ENCODE measurements around the gene GRWD1.

Gene GRWD1

DNA sequence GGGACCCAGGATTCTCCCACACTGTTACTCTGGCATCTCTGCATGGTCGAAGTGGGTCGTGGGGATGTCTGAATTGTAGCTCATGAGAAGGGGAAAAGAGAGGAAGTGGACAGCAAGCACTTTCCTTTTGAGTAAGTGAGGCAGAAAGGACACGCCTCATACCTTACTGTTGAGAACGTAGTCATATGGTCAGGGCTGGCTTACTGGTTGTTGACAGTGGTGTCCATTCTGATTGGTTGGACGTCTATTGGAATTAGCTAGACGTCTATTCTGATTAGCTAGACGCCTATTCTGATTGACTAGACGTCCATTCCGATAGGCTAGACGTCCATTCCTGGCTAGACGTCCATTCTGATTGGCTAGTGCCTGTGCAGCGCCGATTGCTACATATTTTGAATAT is 39.9 kb upstream of the GRWD1 start:
- H3K4me3 ChIP-seq (replicated peaks; ENCODE audit: low read depth, low read length), result no peak overlapping the region
- no peaks in the 10 kb centered on the region for H3K36me3 ChIP-seq (ENCODE audit: control insufficient read depth, insufficient read depth, low read length)
- DNase-seq (ENCODE audit: extremely low read depth, insufficient read length), result no peak
- H3K27me3 ChIP-seq (replicated peaks; ENCODE audit: control insufficient read depth, insufficient read depth, low read length), result no peaks in the 10 kb centered on the region
- TF ChIP-seq, protein P1, sequence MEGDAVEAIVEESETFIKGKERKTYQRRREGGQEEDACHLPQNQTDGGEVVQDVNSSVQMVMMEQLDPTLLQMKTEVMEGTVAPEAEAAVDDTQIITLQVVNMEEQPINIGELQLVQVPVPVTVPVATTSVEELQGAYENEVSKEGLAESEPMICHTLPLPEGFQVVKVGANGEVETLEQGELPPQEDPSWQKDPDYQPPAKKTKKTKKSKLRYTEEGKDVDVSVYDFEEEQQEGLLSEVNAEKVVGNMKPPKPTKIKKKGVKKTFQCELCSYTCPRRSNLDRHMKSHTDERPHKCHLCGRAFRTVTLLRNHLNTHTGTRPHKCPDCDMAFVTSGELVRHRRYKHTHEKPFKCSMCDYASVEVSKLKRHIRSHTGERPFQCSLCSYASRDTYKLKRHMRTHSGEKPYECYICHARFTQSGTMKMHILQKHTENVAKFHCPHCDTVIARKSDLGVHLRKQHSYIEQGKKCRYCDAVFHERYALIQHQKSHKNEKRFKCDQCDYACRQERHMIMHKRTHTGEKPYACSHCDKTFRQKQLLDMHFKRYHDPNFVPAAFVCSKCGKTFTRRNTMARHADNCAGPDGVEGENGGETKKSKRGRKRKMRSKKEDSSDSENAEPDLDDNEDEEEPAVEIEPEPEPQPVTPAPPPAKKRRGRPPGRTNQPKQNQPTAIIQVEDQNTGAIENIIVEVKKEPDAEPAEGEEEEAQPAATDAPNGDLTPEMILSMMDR (IDR thresholded peaks at IDR 0.05; ENCODE audit: insufficient read depth, low read length, poor library complexity, severe bottlenecking), result no peak

DNA sequence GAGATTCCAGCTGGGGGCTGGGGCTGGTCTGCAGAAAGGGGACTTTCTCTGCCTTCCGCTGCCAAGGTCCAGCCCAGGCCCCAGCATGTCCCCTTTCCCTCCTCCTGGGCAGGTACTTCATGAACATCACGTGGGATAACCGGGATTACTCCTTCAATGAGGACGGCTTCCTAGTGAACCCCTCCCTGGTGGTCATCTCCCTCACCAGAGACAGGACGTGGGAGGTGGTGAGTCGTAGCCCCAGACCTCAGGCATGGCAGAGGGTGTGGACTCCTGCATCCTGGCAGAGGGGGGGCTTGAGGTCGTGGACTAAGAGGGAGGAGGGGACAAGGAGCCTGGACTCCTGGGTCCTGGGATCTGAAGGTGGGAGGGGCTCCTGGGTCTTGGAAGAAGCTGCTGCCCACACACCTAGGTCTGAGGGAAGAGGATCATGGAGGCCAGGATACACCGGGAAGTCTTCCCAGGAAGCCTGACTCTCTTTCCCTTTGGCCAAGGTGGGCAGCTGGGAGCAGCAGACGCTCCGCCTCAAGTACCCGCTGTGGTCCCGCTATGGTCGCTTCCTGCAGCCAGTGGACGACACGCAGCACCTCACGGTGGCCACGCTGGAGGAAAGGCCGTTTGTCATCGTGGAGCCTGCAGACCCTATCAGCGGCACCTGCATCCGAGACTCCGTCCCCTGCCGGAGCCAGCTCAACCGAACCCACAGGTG is 31.8 kb upstream of the GRWD1 start:
- DNase-seq (ENCODE audit: extremely low read depth, insufficient read length), result no peak
- no peak overlapping the region for H3K4me3 ChIP-seq (replicated peaks; ENCODE audit: low read depth, low read length)

DNA sequence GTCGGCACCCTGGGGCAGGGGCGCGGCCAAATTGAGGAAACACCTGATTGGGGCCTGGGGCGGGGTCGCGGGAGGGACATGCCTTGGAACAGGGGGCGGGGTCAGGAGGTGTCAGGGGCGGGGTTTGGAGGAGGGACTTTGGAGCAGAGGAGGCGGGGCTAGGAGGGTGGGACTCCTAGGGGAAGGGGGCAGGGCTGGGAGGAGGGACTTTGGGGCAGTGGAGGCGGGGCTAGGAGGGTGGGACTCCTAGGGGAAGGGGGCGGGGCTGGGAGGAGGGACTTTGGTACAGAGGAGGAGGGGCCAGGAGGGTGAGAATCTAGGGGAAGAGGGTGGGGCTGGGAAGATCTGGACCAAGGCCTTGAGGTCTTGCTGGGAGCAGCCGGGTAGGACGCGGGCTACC is 30.4 kb upstream of the GRWD1 start:
- no peaks in the 10 kb centered on the region for H3K36me3 ChIP-seq (ENCODE audit: control insufficient read depth, insufficient read depth, low read length)
- H3K4me3 ChIP-seq (replicated peaks; ENCODE audit: low read depth, low read length), result no peak overlapping the region
- TF ChIP-seq, protein P1 (IDR thresholded peaks at IDR 0.05; ENCODE audit: insufficient read depth, low read length, poor library complexity, severe bottlenecking), result no peak
- DNase-seq (ENCODE audit: extremely low read depth, insufficient read length), result peak; percentile 72
- H3K27me3 ChIP-seq (replicated peaks; ENCODE audit: control insufficient read depth, insufficient read depth, low read length), result no peaks in the 10 kb centered on the region

More for the DNA sequence above, 31.8 kb upstream of the GRWD1 start:
- Histone ChIP-seq H3K27me3 (replicated peaks; ENCODE audit: control insufficient read depth, insufficient read depth, low read length) (no peaks in the 10 kb centered on the region), H3K36me3 (ENCODE audit: control insufficient read depth, insufficient read depth, low read length) (no peaks in the 10 kb centered on the region)
- TF ChIP-seq, protein P1 (IDR thresholded peaks at IDR 0.05; ENCODE audit: insufficient read depth, low read length, poor library complexity, severe bottlenecking), result no peak

DNA sequence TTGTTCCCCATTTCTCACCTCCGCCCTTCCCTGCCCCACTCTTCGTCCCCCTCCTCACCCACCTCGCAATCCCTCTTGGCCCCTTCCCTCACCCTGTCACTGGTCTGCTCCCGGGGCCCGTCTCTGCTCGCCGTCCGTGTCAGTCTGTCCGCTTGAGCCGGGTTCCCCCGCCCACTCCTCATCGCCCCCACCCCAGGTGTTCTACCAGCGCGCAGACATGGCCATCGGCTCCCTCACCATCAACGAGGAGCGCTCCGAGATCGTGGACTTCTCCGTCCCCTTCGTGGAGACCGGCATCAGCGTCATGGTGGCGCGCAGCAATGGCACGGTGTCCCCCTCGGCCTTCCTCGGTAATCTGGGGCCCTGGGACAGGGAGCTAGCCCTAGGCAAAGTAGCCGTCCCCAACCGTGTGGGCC is 30.0 kb upstream of the GRWD1 start:
- no peak overlapping the region for H3K4me3 ChIP-seq (replicated peaks; ENCODE audit: low read depth, low read length)
- TF ChIP-seq, protein P1 (IDR thresholded peaks at IDR 0.05; ENCODE audit: insufficient read depth, low read length, poor library complexity, severe bottlenecking), result no peak

DNA sequence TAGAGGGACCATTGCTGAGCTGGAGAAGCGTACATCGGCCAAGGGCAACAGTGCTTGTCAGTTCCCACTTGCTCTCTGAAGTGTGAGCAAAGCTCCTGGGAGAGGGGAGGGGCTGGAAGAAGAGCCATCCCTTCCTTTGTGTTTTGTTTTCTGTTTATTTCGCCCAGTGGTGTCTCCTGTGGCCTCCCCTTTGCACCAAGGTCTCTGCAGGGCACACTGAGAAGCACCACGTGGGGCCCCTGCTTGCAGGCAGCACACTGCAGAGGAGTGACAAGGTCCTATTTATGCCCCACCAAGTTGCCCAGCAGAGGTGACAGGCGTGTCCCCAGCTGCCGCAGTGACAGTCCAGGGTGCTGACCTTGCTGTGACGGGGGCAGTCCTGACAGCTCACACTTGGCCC is 28.4 kb upstream of the GRWD1 start:
- Histone ChIP-seq H3K4me3 (replicated peaks; ENCODE audit: low read depth, low read length) (no peak overlapping the region), H3K36me3 (ENCODE audit: control insufficient read depth, insufficient read depth, low read length) (no peaks in the 10 kb centered on the region), H3K27me3 (replicated peaks; ENCODE audit: control insufficient read depth, insufficient read depth, low read length) (no peaks in the 10 kb centered on the region)
- no peak for DNase-seq (ENCODE audit: extremely low read depth, insufficient read length)
- TF ChIP-seq, protein P1 (IDR thresholded peaks at IDR 0.05; ENCODE audit: insufficient read depth, low read length, poor library complexity, severe bottlenecking), result no peak

More for the DNA sequence above, 30.0 kb upstream of the GRWD1 start:
- DNase-seq (ENCODE audit: extremely low read depth, insufficient read length), result no peak
- Histone ChIP-seq H3K27me3 (replicated peaks; ENCODE audit: control insufficient read depth, insufficient read depth, low read length) (no peaks in the 10 kb centered on the region), H3K36me3 (ENCODE audit: control insufficient read depth, insufficient read depth, low read length) (no peaks in the 10 kb centered on the region)

Measured in GM06990 (cell line).